Suppressor macrophage (primary cell): ENCODE measurements around the gene EDRF1.
A peak's percentile ranks its signal among the peaks of the same experiment; 100 is the strongest.

Source experiments
- DNase-seq, 4 experiments: peaks; one replicate each; pipeline ENCODE4 v3.0.0-alpha.2; 2020 to 2022

The EDRF1 gene

DNA sequence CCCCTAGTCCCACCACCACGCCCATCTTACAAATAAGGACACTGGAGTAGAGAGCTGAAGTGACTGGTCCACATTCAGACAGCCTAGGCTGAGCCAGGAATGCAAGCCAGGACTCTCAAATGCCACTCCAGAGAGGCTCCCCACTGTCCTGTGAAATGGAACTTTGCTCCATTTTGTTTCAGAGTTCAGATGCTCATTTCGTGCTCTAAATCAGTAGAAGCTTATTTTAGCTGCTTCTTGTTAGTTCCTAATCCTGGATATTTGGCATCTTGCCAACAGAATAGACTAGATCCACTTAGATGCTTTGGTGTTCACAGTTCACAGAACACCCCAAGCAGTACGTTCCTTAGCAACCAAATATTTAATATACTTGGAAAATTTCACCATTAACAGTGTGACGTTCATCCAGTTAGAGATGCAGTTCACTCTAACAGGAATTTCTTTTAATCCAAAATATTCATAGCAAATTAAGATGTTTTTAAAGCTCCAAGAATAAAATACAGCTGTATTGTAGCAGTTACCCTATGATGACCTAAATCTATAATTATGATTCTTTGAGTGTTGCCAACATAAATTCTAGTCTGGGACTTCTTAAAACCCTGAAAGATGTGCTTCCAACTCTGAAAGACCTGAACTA lies 48.8 kb downstream of the EDRF1 start:
- DNase-seq, result peak in 1 of 4 experiments; percentile 26

DNA sequence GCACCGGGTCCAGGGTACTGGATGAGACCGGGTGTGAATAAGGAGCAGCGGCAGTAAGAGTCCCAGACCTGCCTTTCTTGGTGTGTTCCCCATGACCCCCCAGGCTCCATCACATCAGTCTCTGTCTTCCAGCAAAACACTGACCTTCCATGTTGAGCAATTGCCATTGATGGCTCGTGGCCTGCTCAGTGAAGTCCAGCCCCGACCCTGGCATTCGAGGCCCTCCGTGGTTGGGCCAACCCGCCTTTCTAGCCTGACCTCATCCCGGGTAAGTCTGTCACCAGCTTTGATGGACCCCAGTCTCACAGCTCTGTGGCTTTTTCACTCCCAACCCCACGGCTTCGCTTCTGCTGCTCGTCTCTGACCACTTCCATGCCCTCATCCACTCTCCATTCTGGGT lies 49.7 kb downstream of the EDRF1 start:
- DNase-seq, result no peak

DNA sequence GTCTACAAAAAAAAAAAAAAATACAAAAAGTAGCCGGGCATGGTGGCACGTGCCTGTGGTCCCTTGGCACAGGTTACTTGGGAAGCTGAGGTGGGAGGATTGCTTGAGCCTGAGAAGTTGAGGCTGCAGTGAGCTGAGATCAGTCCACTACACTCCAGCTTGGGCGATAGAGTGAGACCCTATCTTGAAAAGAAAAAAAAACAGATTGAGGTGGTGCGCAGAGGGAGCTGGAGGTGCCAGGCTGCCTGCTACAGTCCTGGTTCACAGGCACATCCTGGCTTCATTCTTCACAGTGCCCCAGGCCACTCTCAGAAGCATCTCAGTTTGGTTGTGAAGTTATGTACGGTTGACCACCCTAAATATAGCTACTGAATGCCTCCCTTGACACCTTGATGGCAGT lies 51.3 kb downstream of the EDRF1 start:
- DNase-seq, result no peak

DNA sequence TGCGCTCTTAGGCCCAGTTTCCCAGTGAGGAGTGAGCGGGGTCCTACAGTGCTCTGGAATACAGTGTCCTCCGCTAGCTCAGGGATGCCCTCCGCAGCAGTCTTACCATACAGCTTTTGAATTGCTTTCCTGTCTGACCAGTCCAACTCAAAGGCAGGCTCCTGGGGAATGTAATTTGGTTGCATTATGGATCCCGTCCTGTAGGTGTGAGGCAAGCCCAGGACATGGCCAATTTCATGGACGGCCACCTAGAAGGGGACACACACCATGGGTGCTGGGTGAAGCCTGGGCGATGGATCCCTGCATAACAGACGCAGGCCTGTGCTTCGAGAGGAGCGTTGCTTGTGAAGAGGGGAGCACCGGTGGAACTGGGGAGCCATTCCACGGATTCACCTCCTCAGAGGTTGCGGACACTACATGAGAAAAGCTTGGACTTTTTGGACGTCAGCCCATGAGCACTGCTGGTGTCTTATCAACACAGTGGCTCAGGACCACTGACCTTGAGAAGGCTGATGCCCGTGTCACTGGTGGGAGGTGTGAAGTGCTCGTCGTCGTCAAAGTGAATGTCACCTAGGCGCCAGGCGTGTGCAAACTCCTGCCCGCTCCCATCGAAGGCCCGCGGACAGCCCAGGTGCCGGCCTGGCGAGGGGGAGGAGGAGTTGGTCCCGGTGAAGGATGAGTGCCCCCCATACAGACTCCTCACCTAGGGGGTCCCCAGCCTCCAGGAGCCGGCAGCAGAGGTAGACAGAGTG lies 52.8 kb downstream of the EDRF1 start:
- DNase-seq, result no peak

DNA sequence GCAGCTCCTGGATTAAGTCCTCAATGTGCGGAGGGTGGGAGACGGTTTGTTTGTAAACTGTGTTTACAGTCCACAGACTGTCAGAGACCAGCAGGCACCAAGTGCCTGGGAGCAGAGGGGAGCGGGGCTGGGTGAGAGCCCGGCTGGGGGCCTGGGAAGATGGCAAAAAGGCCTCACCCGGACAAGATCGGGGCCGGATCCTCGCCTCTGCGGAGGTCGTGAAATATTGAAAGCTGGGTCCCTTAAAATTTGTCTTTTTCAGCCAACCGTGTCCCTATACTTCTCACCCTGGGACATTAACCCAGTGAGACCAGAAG lies 53.3 kb downstream of the EDRF1 start:
- DNase-seq, result no peak

DNA sequence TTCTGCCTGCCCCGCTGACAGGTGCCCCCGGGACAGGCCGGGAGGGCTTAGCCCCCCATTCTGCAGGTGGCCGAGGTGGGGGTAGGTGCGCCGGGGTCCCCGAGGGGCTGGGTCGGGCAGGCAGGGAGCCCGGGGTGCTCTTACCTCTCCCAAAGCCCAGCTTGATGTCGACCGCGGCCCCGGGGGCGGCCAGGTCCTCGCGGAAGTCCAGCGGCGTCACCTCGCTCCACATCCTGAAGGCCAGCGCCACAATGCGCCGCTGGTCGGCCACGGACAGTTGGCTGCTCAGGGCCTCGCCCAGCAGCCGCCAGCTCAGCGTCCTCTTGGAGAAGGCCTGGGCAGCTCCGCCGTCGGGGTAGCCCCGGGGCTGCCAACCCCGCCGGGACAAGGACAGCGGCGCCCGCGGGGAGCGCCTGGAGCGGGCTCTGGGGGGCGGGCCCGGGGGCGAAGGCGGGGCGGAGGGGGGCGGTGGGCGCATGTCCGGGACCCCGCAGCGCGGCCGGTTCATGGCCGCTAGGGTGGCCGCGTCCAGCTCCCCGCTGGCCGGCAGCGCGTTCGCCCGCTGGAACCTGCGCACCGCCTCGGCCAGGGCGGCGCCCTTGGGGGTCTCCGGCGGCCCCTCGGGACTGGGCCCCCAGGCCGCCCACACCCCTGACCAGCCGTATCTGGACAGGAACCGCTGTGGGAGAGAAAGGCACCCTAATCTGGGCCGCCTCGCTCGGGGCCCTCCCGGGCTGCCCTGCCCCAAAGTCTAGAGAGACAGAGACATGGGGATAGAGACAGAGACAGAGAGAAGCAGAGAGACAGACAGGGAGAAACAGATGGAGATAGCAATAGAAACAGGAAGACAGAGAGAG lies 54.4 kb downstream of the EDRF1 start:
- DNase-seq, result no peak

DNA sequence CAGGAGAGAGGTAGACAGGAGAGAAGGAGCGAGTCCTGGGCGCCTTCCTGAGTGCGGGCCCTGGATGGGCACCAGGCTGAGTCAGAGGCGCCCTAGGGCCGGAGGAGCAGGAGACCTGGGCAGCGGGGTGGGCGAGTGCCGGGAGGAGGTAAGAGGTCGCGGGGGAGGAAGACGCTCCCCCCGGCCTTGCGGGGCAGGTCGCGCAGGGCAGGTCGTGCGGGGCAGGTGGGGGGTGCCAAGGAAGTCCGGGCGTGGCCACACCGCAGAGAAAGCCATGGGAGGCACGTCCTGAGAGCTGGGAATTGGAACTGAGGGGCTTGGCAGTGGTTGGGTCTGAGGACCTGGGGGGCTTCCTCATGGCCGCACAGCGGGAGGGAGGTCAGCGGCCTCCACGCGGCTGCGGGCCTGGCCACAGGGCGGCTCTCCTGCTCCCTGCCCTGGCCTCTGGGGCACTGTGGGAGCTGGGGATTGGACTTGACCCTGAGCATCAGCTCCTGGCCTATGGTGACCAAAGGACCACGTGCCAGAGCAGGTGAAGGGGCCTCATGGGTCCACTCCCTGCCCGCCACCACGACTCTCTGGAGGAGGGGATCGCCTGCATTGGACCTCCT lies 55.2 kb downstream of the EDRF1 start:
- no peak for DNase-seq

DNA sequence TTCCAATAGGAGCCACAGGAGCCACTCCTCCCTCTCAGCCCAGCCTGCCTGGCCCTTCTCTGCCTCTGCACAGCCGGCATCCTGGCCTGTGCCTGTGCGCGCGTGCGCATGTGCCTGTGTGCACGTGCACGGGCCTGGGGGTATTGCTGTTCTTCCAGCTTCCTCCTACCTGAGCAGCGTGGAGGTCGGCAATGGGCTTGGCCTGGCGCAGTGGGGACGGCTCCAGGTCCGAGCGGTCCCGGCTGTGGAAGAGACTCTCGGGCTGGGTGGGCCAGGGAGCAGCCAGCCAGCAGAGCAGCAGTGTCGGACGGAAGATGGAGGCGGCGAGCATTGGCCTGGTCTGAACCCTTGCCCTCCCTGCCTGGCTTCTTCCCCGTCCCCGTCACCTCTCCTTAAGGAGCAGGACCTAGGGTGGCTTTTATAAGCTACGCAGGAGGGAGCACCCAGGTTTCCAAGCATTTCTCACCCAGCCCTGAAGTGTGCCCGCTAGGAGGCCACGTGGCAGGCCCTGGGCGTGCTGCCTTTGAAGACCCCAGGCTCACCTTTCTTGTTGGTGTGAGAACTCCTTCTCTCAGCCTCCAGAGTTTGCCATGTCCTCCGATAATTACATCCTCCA lies 56.1 kb downstream of the EDRF1 start, which contains the start of gene MMP21:
Gene MMP21 (minus strand): TSS at position 331 of the 616 bp plus-strand sequence. CDS start 0 bp downstream, at position 331.
- no peak for DNase-seq

DNA sequence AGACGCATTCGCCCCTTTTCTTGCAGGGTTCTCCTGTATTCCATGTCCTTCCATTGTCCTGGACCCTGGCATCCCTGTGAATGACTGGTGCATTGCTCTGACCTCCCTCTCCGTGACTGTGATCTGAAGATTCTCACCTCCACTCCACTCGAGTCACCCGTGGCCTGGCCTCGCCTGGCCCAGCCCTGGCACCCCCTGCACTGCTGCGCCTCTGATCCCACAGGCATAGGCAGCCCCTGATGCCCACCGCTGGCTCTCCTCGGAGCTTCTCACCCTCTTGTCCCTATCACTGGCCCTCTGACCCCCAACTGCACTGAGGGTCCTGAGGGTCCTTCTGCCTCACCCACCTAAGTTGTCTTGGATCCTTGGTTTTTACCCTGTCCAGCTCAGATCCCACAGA lies 58.3 kb downstream of the EDRF1 start:
- DNase-seq, result no peak

DNA sequence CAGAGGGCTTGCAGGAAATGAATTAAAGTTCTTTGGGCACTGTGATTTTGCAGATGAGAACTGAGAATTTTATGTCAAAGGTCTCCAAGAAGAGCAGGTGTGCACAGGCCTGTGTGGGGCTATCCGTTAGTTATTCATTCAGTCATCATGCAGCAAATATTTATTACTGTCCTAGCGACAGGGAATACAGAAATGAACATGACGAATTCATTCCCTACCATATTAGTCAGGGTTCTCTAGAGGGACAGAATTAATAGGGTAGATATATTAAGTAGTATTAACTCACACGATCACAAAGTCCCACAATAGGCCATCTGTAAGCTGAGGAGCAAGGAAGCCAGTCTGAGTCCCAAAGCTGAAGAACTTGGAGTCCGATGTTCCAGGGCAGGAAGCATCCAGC lies 59.0 kb downstream of the EDRF1 start:
- DNase-seq, result no peak

DNA sequence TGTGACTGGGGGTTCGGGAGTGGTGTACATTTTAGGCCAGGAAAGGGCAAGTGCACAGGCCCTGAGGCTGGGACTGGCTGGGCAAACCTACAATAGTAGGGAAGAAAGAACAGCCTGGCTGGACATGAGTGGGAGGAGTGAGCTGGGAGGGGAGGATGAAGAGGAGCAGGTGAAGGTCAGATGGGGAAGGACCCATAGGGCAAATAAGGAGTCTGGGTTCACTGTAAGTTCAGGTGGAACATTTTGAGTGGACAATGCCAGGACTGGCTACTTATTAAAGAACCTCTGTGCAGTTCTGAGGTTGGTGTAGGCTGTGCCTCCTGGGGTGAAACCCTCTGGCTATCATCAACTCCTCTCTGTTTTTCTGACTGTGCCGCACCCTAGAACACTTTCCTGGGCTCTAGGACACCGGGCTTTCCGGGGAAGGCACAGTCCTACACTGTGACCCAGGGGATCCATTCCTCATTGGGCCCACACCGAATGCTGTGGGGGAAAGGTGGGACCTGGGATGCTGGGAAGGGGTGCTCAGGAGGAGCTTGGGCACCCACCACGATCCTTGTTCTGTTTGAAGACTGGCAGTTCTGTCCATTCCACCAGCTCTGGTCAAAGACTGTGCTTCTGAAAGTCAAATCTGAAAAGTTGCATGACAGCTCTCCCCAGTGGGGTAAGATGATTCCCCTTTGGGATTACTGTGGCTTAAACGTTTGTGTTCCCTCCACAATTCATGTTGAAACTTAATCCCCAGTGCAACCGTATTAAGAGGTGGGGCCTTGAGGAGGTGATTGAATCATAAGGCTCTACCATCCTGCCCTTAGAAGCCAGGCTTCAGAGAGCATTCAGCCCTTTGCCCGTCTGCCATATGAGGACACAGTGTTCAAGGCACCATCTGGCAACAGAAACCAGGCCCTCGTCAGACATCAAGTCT lies 60.2 kb downstream of the EDRF1 start:
- no peak for DNase-seq

DNA sequence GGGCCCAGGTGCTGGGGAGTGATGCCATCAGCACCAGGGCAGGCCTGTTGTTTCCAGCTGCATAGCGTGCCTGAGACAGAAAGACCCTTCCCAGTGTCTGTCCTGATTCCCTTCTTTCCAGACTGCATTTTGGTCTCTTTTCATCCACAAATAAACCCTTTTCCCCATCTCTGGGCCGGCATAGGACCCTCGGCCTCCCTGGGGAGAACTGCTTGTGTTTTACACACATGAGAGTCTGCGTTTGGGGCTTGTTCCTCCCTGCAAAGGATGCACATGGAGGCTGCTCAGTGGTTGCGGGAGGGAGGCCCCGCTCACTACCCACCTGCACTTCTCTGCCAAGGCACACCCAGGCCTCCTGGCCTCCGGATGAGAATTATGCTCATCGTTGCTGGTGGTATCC lies 61.9 kb downstream of the EDRF1 start:
- no peak for DNase-seq

DNA sequence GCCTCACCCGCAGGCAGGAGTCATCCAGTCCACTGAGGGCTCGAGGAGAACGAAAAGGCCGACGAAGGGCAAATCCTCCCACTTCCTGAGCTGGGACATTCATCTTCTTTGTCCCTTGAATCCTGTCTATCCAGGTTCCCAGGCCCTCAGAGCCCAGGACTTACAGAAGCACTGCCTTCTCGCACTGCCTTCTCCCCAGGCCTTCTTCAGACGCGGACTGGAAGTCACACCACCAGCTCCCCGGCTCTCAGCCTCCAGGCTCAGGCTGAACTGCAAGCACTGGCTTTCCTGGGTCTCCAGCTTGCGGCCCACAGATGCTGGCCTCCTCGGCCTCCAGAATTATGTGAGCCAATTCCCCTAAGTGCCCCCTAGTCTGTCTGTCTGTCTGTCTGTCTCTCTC lies 62.5 kb downstream of the EDRF1 start:
- no peak for DNase-seq

DNA sequence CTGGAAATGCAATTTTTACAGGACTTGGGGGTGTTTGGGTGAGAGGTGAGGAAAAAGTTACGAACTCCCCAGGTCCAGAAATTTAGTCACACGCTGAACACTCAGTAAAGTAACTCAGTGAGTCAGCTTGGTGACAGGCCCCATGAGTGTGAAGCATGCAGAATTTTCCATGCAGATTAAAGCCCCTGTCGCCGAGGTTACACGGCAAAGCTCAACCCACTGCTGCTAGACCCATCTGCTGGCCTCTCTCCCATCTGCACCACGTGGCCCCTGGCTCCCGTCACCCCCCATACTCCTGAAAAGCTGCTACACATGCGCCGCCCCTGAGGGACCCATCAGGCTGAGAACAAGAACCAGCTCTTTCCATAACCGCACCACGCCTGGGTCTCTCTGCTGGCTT lies 63.1 kb downstream of the EDRF1 start:
- DNase-seq, result no peak

DNA sequence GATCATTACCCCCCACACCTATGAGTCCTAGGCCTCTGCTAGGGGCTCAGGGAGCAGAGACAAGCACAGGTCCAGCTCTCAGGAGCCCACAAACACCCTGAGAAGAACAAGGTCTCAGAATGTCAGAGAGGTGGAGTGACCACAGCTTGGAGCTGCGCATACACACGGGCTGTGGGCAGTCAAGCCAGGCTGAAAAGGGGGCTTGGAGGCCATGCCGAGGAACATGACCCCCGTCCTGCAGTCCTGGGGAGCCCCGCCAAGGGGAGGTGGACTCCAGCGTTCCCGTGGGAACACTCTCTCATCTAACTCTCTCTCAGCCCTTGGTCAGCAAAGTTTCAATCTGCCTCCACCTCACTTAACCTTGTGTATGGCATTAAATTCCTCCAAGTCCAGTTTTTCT lies 63.9 kb downstream of the EDRF1 start:
- no peak for DNase-seq

DNA sequence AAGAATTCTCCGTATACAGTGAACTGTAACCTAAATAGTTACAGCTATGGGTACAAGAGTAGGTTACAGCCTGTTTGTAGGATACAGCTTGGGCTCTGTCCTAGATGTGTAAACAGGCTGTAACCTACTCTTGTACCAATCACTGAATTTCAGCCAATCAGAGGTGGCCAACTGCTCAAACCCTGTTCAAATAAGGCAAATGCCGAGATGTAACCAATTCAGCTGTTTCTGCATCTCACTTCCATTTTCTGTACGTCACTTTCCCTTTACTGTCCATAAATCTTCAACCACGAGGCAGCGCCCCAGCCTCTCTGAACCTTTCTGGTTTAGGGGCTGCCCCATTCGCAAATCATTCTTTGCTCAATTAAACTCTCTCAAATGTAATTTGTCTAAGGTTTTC lies 64.4 kb downstream of the EDRF1 start:
- DNase-seq, result no peak

DNA sequence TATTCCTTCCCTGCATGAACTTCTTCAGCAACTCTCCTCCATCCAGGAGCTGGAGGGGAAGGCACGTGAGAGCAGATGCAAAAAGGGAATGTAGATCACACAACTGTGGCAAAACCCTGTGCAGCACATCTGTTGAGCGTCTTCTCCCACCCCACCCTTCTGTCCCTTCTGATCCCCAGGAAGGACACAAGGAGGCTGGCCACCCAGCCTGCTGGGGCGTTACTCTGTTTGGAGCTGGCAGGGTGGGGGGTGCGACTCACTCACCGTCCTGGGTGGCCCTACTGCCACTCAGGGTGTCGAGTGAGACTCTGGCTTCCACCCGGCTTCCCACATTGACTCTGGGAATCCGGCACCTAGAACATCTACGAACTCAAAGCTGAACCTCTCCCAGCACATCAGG lies 66.3 kb downstream of the EDRF1 start:
- no peak for DNase-seq

DNA sequence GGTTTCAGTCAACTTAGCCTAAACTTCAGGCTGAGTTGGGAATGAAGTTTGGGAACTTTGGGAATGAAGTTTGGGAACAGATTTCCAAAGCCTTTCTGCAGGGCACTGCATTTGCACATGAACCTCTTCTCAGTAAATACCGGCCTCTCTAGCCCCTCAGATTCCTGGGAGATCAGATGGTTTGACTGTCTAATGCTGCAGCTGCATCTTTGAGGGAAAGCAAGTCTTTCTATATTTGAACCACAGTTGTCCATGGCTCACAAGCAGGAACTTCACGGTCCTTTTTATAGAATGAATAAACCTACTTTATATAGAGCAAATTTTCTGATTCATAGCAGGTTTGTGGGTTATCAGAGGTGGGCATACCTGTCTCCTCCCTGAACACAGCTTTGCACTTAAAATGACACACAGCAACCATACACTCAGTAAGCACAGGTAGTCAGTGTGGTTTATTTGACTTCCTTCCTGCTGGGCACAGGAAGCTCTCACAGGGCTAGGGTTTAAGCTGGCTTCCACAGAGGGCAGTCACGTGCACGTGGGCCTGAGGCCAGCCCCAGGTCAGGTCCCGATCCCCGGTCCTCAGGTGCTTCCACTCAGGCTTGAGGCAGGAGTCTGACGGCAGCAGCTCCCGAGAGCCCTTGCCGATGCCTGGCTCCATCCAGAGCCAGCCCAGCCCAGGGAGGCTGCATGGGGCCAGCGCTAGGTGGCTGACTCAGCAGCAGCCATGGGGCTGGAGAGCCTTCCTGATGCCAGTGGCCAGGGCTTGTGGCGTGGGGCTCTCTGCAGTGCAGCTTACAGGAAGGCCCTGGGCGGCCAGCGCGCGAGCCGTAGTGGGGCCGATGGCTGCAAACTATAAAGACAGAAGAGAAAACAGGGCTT lies 68.9 kb downstream of the EDRF1 start:
- DNase-seq, result no peak

DNA sequence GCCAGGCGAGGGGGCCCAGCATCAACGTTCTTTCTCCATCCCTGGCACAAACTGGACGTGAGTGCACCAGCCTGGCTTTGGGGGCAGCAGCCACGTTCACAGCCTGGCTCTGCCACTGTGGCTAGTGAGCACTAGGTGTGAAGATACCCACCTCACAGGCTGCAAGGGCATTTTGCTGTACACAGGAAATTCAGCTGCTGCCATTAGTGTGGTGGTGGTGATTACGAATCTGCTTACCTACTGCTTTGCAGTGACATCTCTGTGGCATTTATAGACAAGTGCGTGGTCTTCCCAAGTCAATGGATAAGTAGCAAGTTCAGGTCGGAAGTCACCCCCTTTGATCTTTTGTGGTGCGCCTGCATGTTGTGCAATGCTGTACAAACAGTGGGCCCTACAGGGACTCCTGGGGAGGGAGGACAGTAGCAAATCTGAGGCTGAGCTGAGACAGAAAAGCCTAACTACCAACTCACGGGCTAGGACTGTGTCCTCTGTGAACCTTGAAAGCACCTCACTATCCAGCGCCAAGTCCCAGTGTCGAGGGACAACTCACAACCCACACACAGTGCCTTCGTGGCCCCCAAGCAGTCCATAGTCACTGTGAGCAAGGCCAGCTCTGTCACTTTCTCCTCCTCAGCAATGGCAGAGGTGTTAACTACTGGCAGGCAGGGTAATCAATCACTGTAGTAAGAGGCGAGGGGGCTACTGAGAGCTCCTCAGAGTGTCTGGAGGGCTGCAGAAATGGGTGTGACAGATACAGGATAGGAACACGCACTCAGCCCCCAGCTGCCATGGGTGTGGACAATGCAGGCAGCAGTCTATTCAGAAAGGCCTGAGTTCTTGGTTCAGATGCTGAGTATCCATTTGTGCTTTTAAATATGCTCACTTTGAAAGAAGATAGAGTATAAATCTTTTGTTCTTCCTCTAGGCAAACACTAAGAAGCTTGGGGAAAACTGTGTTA lies 73.1 kb downstream of the EDRF1 start:
- DNase-seq, result no peak
